SK-N-SH treated with all-trans-retinoic acid at 6 μM for 48 hours (cell line): ENCODE data around the gene PTPRN2.
"Not testable (repeated sequence)": the region's sequence is repeated elsewhere in the genome, so short reads cannot be mapped to it uniquely, and the experiment has no call there.

Experiments used
- ARNTL ChIP-seq: fragments of 450-650 bp; formaldehyde crosslinking; IDR thresholded peaks from 2 replicates; pipeline ENCODE4 v1.5.0; 2020; ENCODE audit warnings: low read depth, mild to moderate bottlenecking, moderate library complexity, borderline replicate concordance
- CREB5 ChIP-seq: fragments of 250-450 bp; sonication (Bioruptor Pico); IDR thresholded peaks from 2 replicates; pipeline ENCODE4 v1.5.1; 2020; ENCODE audit warnings: low read depth, mild to moderate bottlenecking, moderate library complexity
- ESRRG ChIP-seq: fragments of 250-450 bp; sonication (Bioruptor Pico); IDR thresholded peaks from 2 replicates; pipeline ENCODE4 v1.6.1; 2021; ENCODE audit warnings: mild to moderate bottlenecking
- OSR1 ChIP-seq: fragments of 250-450 bp; sonication (Bioruptor Pico); IDR thresholded peaks from 2 replicates; pipeline ENCODE4 v1.8.0; 2022; ENCODE audit warnings: moderate library complexity, mild to moderate bottlenecking, inconsistent platforms
- PATZ1 ChIP-seq: fragments of 250-450 bp; sonication (Bioruptor Pico); IDR thresholded peaks from 2 replicates; pipeline ENCODE4 v1.8.0; 2020; ENCODE audit warnings: mild to moderate bottlenecking, moderate library complexity, borderline replicate concordance
- POU6F1 ChIP-seq: fragments of 250-450 bp; sonication (Bioruptor Pico); IDR thresholded peaks from 2 replicates; pipeline ENCODE4 v1.8.0; 2021; ENCODE audit warnings: low read depth, mild to moderate bottlenecking, moderate library complexity, borderline replicate concordance
- PPARA ChIP-seq: fragments of 250-450 bp; sonication (Bioruptor Pico); IDR thresholded peaks from 2 replicates; pipeline ENCODE4 v1.5.0; 2020; ENCODE audit warnings: mild to moderate bottlenecking, borderline replicate concordance
- TSHZ2 ChIP-seq: fragments of 250-450 bp; sonication (Bioruptor Pico); IDR thresholded peaks from 2 replicates; pipeline ENCODE4 v1.5.0; 2020; ENCODE audit warnings: mild to moderate bottlenecking, moderate library complexity
- ZFP3 ChIP-seq: fragments of 250-450 bp; sonication (Bioruptor Pico); IDR thresholded peaks from 2 replicates; pipeline ENCODE4 v1.5.0; 2020; ENCODE audit warnings: mild to moderate bottlenecking, moderate library complexity
- ZFP30 ChIP-seq: fragments of 450-650 bp; formaldehyde crosslinking; IDR thresholded peaks from 2 replicates; pipeline ENCODE4 v1.5.0; 2022; ENCODE audit warnings: mild to moderate bottlenecking, moderate library complexity
- ZNF565 ChIP-seq: fragments of 450-650 bp; formaldehyde crosslinking; conservative IDR thresholded peaks from 2 replicates; pipeline ENCODE4 v1.5.0; 2020; ENCODE audit warnings: low read depth, mild to moderate bottlenecking, moderate library complexity

GRCh38 chr7:157592636-157593320 lies 994.8 kb downstream of the PTPRN2 start:
- not testable (repeated sequence) for TF ChIP-seq CREB5 (CRISPR knock-in tag); TSHZ2 (CRISPR knock-in tag); OSR1 (CRISPR knock-in tag); ESRRG (CRISPR knock-in tag); ZFP3 (CRISPR knock-in tag); ARNTL (CRISPR knock-in tag); PATZ1 (CRISPR knock-in tag); PPARA (CRISPR knock-in tag); ZFP30; ZNF565 (CRISPR knock-in tag); POU6F1 (CRISPR knock-in tag)
